B cell (primary cell): ENCODE measurements around the gene SGSM1. TPM values are rescaled to one million over a fixed set of nuclear protein-coding genes. Genes with fewer than 3 reads are reported as not detected.

Source experiments
- ATAC-seq: fragments of 200-7000 bp; cut with Tn5 transposase; one replicate; pipeline ENCODE4 v1.10.0; 2021; ENCODE audit warnings: low read depth, mild to moderate bottlenecking, moderate number of reproducible peaks, moderate library complexity
- CTCF ChIA-PET: fragments of 350-600 bp; sonication (Branson Sonifier 250); formaldehyde crosslinking; loops from one replicate; lab custom pipeline; 2021; ENCODE audit warnings: antibody characterized with exemption, inconsistent platforms; lab: Charles Lee
- POLR2A ChIA-PET: fragments of 350-600 bp; sonication (Branson Sonifier 250); formaldehyde crosslinking; loops from one replicate; lab custom pipeline; 2021; ENCODE audit warnings: antibody characterized with exemption; lab: Charles Lee
- DNase-seq: peaks from one replicate; pipeline ENCODE4 v3.0.0; 2013
- H2AFZ ChIP-seq: 2 replicates; pipeline ENCODE4 v1.6.1; 2012; ENCODE audit warnings: mild to moderate bottlenecking, low read depth, low read length; ENCODE audit not compliant: insufficient read depth, poor library complexity, severe bottlenecking
- H3K27ac ChIP-seq, 2 donors: 1 replicate in 1 of 2; 2 replicates in 1 of 2; pipeline ENCODE4 v1.5.1; 2012 to 2013; ENCODE audit warnings: low read length in 2 of 2, mild to moderate bottlenecking in 2 of 2, moderate library complexity in 1 of 2
- H3K27me3 ChIP-seq, 4 experiments: fragments of 200-600 bp in 1 of 4; sonication (generic) in 1 of 4; replicated peaks in 1 of 4; 1 replicate in 2 of 4; 2 replicates in 2 of 4; pipeline versions ENCODE4 v1.6.1 to v1.7.0; 2013 to 2016; ENCODE audit warnings: low read length in 3 of 4, mild to moderate bottlenecking in 2 of 4, mixed read lengths in 1 of 4, moderate library complexity in 1 of 4; ENCODE audit not compliant: insufficient read depth in 4 of 4, control insufficient read depth in 3 of 4; ENCODE audit errors: control extremely low read depth in 1 of 4
- H3K36me3 ChIP-seq, 2 experiments: replicated peaks in 1 of 2; 1 replicate in 1 of 2; 2 replicates in 1 of 2; pipeline versions ENCODE4 v1.6.1 to v1.7.1; 2013; ENCODE audit warnings: low read length in 1 of 2; ENCODE audit not compliant: insufficient read depth in 2 of 2, control insufficient read depth in 1 of 2; ENCODE audit errors: control extremely low read depth in 1 of 2, extremely low read depth in 1 of 2
- H3K4me1 ChIP-seq, 2 donors: fragments of 200-600 bp in 1 of 2; sonication (generic) in 1 of 2; 1 replicate in 1 of 2; 2 replicates in 1 of 2; pipeline versions ENCODE4 v1.5.1 to v1.6.1; 2013 to 2017; ENCODE audit warnings: low read length in 2 of 2; ENCODE audit not compliant: control insufficient read depth in 2 of 2, insufficient read depth in 2 of 2
- H3K4me2 ChIP-seq: replicated peaks from 2 replicates; pipeline ENCODE3; 2012; ENCODE audit warnings: mild to moderate bottlenecking, low read depth, low read length; ENCODE audit not compliant: poor library complexity, severe bottlenecking
- H3K4me3 ChIP-seq, 5 experiments: fragments of 200-600 bp in 1 of 5; sonication (generic) in 1 of 5; 1 replicate in 3 of 5; 2 replicates in 2 of 5; pipeline versions ENCODE4 v1.5.1 to v1.7.0; 2011 to 2016; ENCODE audit warnings: low read length in 4 of 5, mild to moderate bottlenecking in 4 of 5, low read depth in 2 of 5, control low read depth in 1 of 5, moderate library complexity in 1 of 5; ENCODE audit not compliant: insufficient read depth in 1 of 5; ENCODE audit errors: control extremely low read depth in 1 of 5, extremely low read depth in 1 of 5
- H3K79me2 ChIP-seq: fragments of 200-600 bp; sonication (generic); one replicate; pipeline ENCODE4 v1.6.0; 2016; ENCODE audit warnings: low read length; ENCODE audit not compliant: control insufficient read depth, insufficient read depth
- H3K9ac ChIP-seq: fragments of 200-600 bp; sonication (generic); 2 replicates; pipeline ENCODE4 v1.6.1; 2017; ENCODE audit warnings: mild to moderate bottlenecking, low read length, moderate library complexity
- H3K9me3 ChIP-seq, 3 donors: one replicate each; pipeline versions ENCODE4 v1.6.1 to v1.7.1; 2013; ENCODE audit warnings: low read length in 2 of 3; ENCODE audit not compliant: control insufficient read depth in 2 of 3, insufficient read depth in 1 of 3; ENCODE audit errors: control extremely low read depth in 1 of 3
- H4K20me1 ChIP-seq: 2 replicates; pipeline ENCODE4 v1.6.0; 2012; ENCODE audit warnings: mild to moderate bottlenecking, low read length; ENCODE audit not compliant: insufficient read depth, control insufficient read depth, poor library complexity, severe bottlenecking
- H3K27ac Mint-ChIP-seq: one replicate; pipeline ENCODE4 v1.8.0; 2021; ENCODE audit warnings: mixed read lengths
- H3K27me3 Mint-ChIP-seq: one replicate; pipeline ENCODE4 v1.8.0; 2021; ENCODE audit warnings: mixed read lengths
- H3K4me1 Mint-ChIP-seq: one replicate; pipeline ENCODE4 v1.8.0; 2021; ENCODE audit warnings: mixed read lengths
- H3K4me3 Mint-ChIP-seq: one replicate; pipeline ENCODE4 v1.8.0; 2021; ENCODE audit warnings: mixed read lengths
- H3K9me3 Mint-ChIP-seq: one replicate; pipeline ENCODE4 v1.8.0; 2022; ENCODE audit warnings: mixed read lengths; ENCODE audit not compliant: insufficient read depth
- CTCF ChIP-seq: fragments of 200-600 bp; IDR thresholded peaks from one replicate; pipeline ENCODE4 v1.8.0; 2022; ENCODE audit warnings: antibody characterized with exemption, mild to moderate bottlenecking
- EZH2 ChIP-seq: IDR thresholded peaks from 2 replicates; pipeline ENCODE4 v1.6.1; 2012; ENCODE audit warnings: borderline replicate concordance, low read depth, mild to moderate bottlenecking, moderate library complexity, low read length; ENCODE audit not compliant: insufficient read depth, poor library complexity, severe bottlenecking
- WGBS: methylation state at CpG from one replicate; pipeline ENCODE4 v1.1.5; 2013; ENCODE audit warnings: missing lambda C conversion rate; ENCODE audit not compliant: insufficient coverage; 5-methylcytosine and 5-hydroxymethylcytosine counted together
- intact Hi-C: fragments of 100-400 bp; cut with micrococcal nuclease; formaldehyde crosslinking; loops from one replicate; pipeline ENCODE4 v1.10.0; 2022
- polyA minus RNA-seq: library from RNA; depleted of rRNA, polyadenylated mRNA; stranded (reverse); fragments of >200 nt; gene quantifications from 2 replicates; pipeline ENCODE4 v1.2.3, GENCODE V29; 2012
- polyA plus RNA-seq: library from polyadenylated mRNA; depleted of rRNA; stranded (reverse); fragments of >200 nt; gene quantifications from 2 replicates; pipeline ENCODE4 v1.2.3, GENCODE V29; 2012
- total RNA-seq, 2 donors: library from RNA; stranded (reverse); fragments of 120-200 nt in 1 of 2; gene quantifications; 1 replicate in 1 of 2; 2 replicates in 1 of 2; pipeline versions ENCODE4 v1.2.3 to v1.2.4, GENCODE V29; 2013 to 2022

SGSM1 gene
- 0.61 and 0.91 TPM in 2 replicates for total RNA-seq
- 0.19 TPM for total RNA-seq (2013)
- 0.36 and 1.3 TPM in 2 replicates for polyA plus RNA-seq
- polyA minus RNA-seq, result 0.78 and 2.3 TPM in 2 replicates

- CTCF ChIA-PET, result no interaction called here
- ATAC-seq (peak; percentile 92), DNase-seq (peak; percentile 83)
- Histone ChIP-seq H4K20me1 (no peaks in the 10 kb centered on the region), H3K4me2 (peak within 1 kb of the TSS; percentile 98), H3K4me1 (peaks cover 5 to 11% of the 10 kb centered on the region in 2 donors), H3K27me3 (peaks cover 0 to 30% (median 6%) of the 10 kb centered on the region in 4 experiments), H3K27ac (no peak within 1 kb of the TSS), H3K9ac (peak within 1 kb of the TSS; percentile 79), H3K4me3 (peak within 1 kb of the TSS in 4 of 5 experiments; percentile 33 to 73 (median 60)), H3K9me3 (peaks cover 0 to 24% (median 0%) of the 10 kb centered on the region in 3 donors), H2AFZ (peak within 1 kb of the TSS; percentile 98), H3K36me3 (no peaks in the 10 kb centered on the region), H3K79me2 (no peaks in the 10 kb centered on the region)
- POLR2A ChIA-PET, result no interaction called here
- Mint-ChIP-seq H3K27ac (peak within 1 kb of the TSS; percentile 47), H3K4me1 (peaks cover 6% of the 10 kb centered on the region), H3K9me3 (no peaks in the 10 kb centered on the region), H3K27me3 (peaks cover 27% of the 10 kb centered on the region), H3K4me3 (peak within 1 kb of the TSS; percentile 79)
- whole genome bisulfite sequencing, result 6% methylated on average over 77 of the region's 80 CpGs
- TF ChIP-seq EZH2 (no peak), CTCF (no peak)
- intact Hi-C loops, result loop anchor here (1.0 kb wide), 1 partner anchor 44 kb away; no protein-coding TSS in a partner anchor
These were observed at the start of gene SGSM1 for GRCh38 chr22:24805790-24806662. TSS of gene SGSM1 (plus strand) at chr22:24806211. CDS start at chr22:24806326, 115 bp downstream.
